Endodermal cell (in vitro differentiated cells): ENCODE data around the gene UQCR11. TPM values are rescaled to one million over a fixed set of nuclear protein-coding genes. Genes with fewer than 3 reads are reported as not detected.

Experiments used
- DNase-seq: peaks from one replicate; pipeline ENCODE4 v3.0.0-alpha.2; 2017
- H3K27ac ChIP-seq: 2 replicates; pipeline ENCODE4 v1.5.1; 2013; ENCODE audit warnings: mild to moderate bottlenecking, low read depth, low read length, moderate library complexity
- H3K27me3 ChIP-seq: 2 replicates; pipeline ENCODE4 v1.6.1; 2013; ENCODE audit warnings: mild to moderate bottlenecking, low read length, moderate library complexity; ENCODE audit not compliant: insufficient read depth, control insufficient read depth, poor library complexity, severe bottlenecking
- H3K36me3 ChIP-seq: 2 replicates; pipeline ENCODE4 v1.7.0; 2013; ENCODE audit warnings: mild to moderate bottlenecking, low read length, moderate library complexity; ENCODE audit not compliant: control insufficient read depth, insufficient read depth
- H3K4me1 ChIP-seq: one replicate; pipeline ENCODE4 v1.7.0; 2013; ENCODE audit warnings: low read length; ENCODE audit not compliant: control insufficient read depth, insufficient read depth
- H3K4me3 ChIP-seq: 2 replicates; pipeline ENCODE4 v1.5.1; 2013; ENCODE audit warnings: mild to moderate bottlenecking, low read length, moderate library complexity
- H3K9ac ChIP-seq: 2 replicates; pipeline ENCODE4 v1.6.1; 2013; ENCODE audit warnings: mild to moderate bottlenecking, low read length, moderate library complexity; ENCODE audit not compliant: poor library complexity, severe bottlenecking; ENCODE audit errors: extremely low read depth
- H3K9me3 ChIP-seq: 2 replicates; pipeline ENCODE4 v1.6.1; 2013; ENCODE audit warnings: mild to moderate bottlenecking, low read length, moderate library complexity; ENCODE audit not compliant: control insufficient read depth
- H3K27ac Mint-ChIP-seq: 2 replicates; pipeline ENCODE4 v1.8.0; 2020; ENCODE audit warnings: mixed read lengths
- H3K27me3 Mint-ChIP-seq: 2 replicates; pipeline ENCODE4 v1.8.0; 2021; ENCODE audit warnings: mild to moderate bottlenecking, mixed read lengths; ENCODE audit not compliant: insufficient read depth
- H3K36me3 Mint-ChIP-seq: 2 replicates; pipeline ENCODE4 v1.8.0; 2020; ENCODE audit warnings: low read depth, mixed read lengths
- H3K4me1 Mint-ChIP-seq: 2 replicates; pipeline ENCODE4 v1.8.0; 2020; ENCODE audit warnings: mixed read lengths
- H3K4me3 Mint-ChIP-seq: 2 replicates; pipeline ENCODE4 v1.8.0; 2020; ENCODE audit warnings: mild to moderate bottlenecking, moderate library complexity, mixed read lengths
- H3K9me3 Mint-ChIP-seq: 2 replicates; pipeline ENCODE4 v1.8.0; 2020; ENCODE audit warnings: mild to moderate bottlenecking, mixed read lengths
- CTCF ChIP-seq: fragments of 200-600 bp; sonication (generic); conservative IDR thresholded peaks from 2 replicates; pipeline ENCODE4 v1.5.0; 2021; ENCODE audit warnings: antibody characterized with exemption, mild to moderate bottlenecking
- WGBS, 2 experiments: methylation state at CpG; one replicate each; pipeline versions ENCODE4 v1.1.5 to v1.1.7; 2013; ENCODE audit warnings: missing lambda C conversion rate in 2 of 2, mixed read lengths in 1 of 2; ENCODE audit not compliant: insufficient coverage in 1 of 2, insufficient read length in 1 of 2; 5-methylcytosine and 5-hydroxymethylcytosine counted together
- total RNA-seq, 2 donors: library from RNA; stranded (reverse); fragmentation: NEBNext Ultra II Directional in 1 of 2; extraction: Animal tissue kit (Norgen Biotek cat#: 25700) in 1 of 2; gene quantifications; 2 replicates in 1 of 2; 3 replicates in 1 of 2; pipeline ENCODE4 v1.2.1, GENCODE V29; 2021

Gene UQCR11
- total RNA-seq, 2 donors from 2014 or later: 171 to 195 TPM

- no peaks in the 10 kb centered on the region for H3K27me3 Mint-ChIP-seq
- H3K4me1 Mint-ChIP-seq: peaks cover 6% of the 10 kb centered on the region
- Histone ChIP-seq H3K36me3 (peaks cover 41% of the 10 kb centered on the region), H3K4me3 (peak overlapping the region; percentile 95), H3K27ac (no peak overlapping the region), H3K27me3 (no peaks in the 10 kb centered on the region), H3K4me1 (no peaks in the 10 kb centered on the region), H3K9ac (peak overlapping the region; percentile 82), H3K9me3 (no peaks in the 10 kb centered on the region)
- H3K27ac Mint-ChIP-seq: peak overlapping the region; percentile 97
- TF ChIP-seq CTCF: no peak
- H3K36me3 Mint-ChIP-seq: peaks cover 37% of the 10 kb centered on the region
- H3K4me3 Mint-ChIP-seq: peak overlapping the region; percentile 91
- DNase-seq: no peak
- WGBS, 2 experiments: 89 to 90% methylated on average over 13 to 20 of the region's 20 CpGs
- peaks cover 3% of the 10 kb centered on the region for H3K9me3 Mint-ChIP-seq
These were observed 44.7 kb upstream of the UQCR11 start for GRCh38 chr19:1649706-1650649.

GRCh38 chr19:1648920-1649541, 43.8 kb upstream of the UQCR11 start:
- Mint-ChIP-seq H3K27ac (peak overlapping the region; percentile 30), H3K27me3 (no peaks in the 10 kb centered on the region), H3K36me3 (peaks cover 39% of the 10 kb centered on the region), H3K9me3 (no peaks in the 10 kb centered on the region), H3K4me1 (peaks cover 6% of the 10 kb centered on the region), H3K4me3 (no peak overlapping the region)
- H3K27me3 ChIP-seq: no peaks in the 10 kb centered on the region
- no peak overlapping the region for H3K27ac ChIP-seq
- H3K9me3 ChIP-seq: no peaks in the 10 kb centered on the region
- no peak overlapping the region for H3K4me3 ChIP-seq
- H3K36me3 ChIP-seq: peaks cover 43% of the 10 kb centered on the region
- TF ChIP-seq CTCF: no peak
- no peak for DNase-seq
- no peak overlapping the region for H3K9ac ChIP-seq
- no peaks in the 10 kb centered on the region for H3K4me1 ChIP-seq
- 88 to 94% methylated on average over 12 to 23 of the region's 23 CpGs for WGBS, 2 experiments

- no peak overlapping the region for H3K4me3 Mint-ChIP-seq
- H3K27ac ChIP-seq: no peak overlapping the region
- H3K9ac ChIP-seq: no peak overlapping the region
- no peaks in the 10 kb centered on the region for H3K9me3 ChIP-seq
- DNase-seq: no peak
- H3K27ac Mint-ChIP-seq: no peak overlapping the region
- WGBS, 2 experiments: 96 to 100% methylated on average over 6 to 8 of the region's 10 CpGs
- no peak overlapping the region for H3K4me3 ChIP-seq
- no peaks in the 10 kb centered on the region for H3K4me1 ChIP-seq
- H3K27me3 Mint-ChIP-seq: no peaks in the 10 kb centered on the region
- no peak for TF ChIP-seq CTCF
- peaks cover 6% of the 10 kb centered on the region for H3K4me1 Mint-ChIP-seq
- peaks cover 39% of the 10 kb centered on the region for H3K36me3 Mint-ChIP-seq
- no peaks in the 10 kb centered on the region for H3K27me3 ChIP-seq
- H3K36me3 ChIP-seq: peaks cover 47% of the 10 kb centered on the region
- H3K9me3 Mint-ChIP-seq: no peaks in the 10 kb centered on the region
These were observed 43.2 kb upstream of the UQCR11 start for GRCh38 chr19:1648459-1648849.
